CD14-positive monocyte (primary cell): ENCODE results near the gene TFDP2. TPM values are rescaled to one million over a fixed set of nuclear protein-coding genes. Genes with fewer than 3 reads are reported as not detected.
A peak's percentile ranks its signal among the peaks of the same experiment; 100 is the strongest.

Experiments used
- DNase-seq, 3 donors: peaks; one replicate each; pipeline ENCODE4 v3.0.0-alpha.2; 2011 to 2022
- H2AFZ ChIP-seq: 2 replicates; pipeline ENCODE4 v1.6.0; 2012; ENCODE audit warnings: mild to moderate bottlenecking, low read depth, low read length, inconsistent platforms; ENCODE audit not compliant: insufficient read depth, poor library complexity, severe bottlenecking
- H3K27ac ChIP-seq, 2 donors: 1 replicate in 1 of 2; 2 replicates in 1 of 2; pipeline ENCODE4 v1.5.1; 2012 to 2013; ENCODE audit warnings: low read length in 2 of 2, control low read depth in 1 of 2, inconsistent platforms in 1 of 2, low read depth in 1 of 2, mild to moderate bottlenecking in 1 of 2
- H3K27me3 ChIP-seq, 2 donors: one replicate each; pipeline versions ENCODE4 v1.6.0 to v1.6.1; 2011 to 2013; ENCODE audit warnings: low read length in 2 of 2; ENCODE audit not compliant: control insufficient read depth in 2 of 2, insufficient read depth in 2 of 2
- H3K36me3 ChIP-seq, 2 donors: replicated peaks in 1 of 2; 1 replicate in 1 of 2; 2 replicates in 1 of 2; pipeline versions ENCODE4 v1.5.1 to v1.6.1; 2012 to 2013; ENCODE audit warnings: low read length in 2 of 2, control low read depth in 1 of 2, inconsistent platforms in 1 of 2, mild to moderate bottlenecking in 1 of 2; ENCODE audit not compliant: insufficient read depth in 2 of 2, control insufficient read depth in 1 of 2
- H3K4me1 ChIP-seq, 2 donors: 1 replicate in 1 of 2; 2 replicates in 1 of 2; pipeline versions ENCODE4 v1.5.1 to v1.6.1; 2012 to 2013; ENCODE audit warnings: low read length in 2 of 2, control low read depth in 1 of 2, inconsistent platforms in 1 of 2, mild to moderate bottlenecking in 1 of 2, moderate library complexity in 1 of 2; ENCODE audit not compliant: insufficient read depth in 2 of 2, control insufficient read depth in 1 of 2
- H3K4me2 ChIP-seq: replicated peaks from 2 replicates; pipeline ENCODE3; 2012; ENCODE audit warnings: low read length, moderate library complexity, mild to moderate bottlenecking; ENCODE audit not compliant: poor library complexity, severe bottlenecking; ENCODE audit errors: extremely low read depth
- H3K4me3 ChIP-seq, 3 experiments: fragments of 200-600 bp in 1 of 3; sonication (generic) in 1 of 3; replicated peaks in 1 of 3; 1 replicate in 2 of 3; 2 replicates in 1 of 3; pipeline ENCODE4 v1.5.1; 2011 to 2013; ENCODE audit warnings: low read length in 3 of 3, mild to moderate bottlenecking in 3 of 3, control low read depth in 2 of 3, low read depth in 2 of 3, inconsistent platforms in 1 of 3, moderate library complexity in 1 of 3
- H3K79me2 ChIP-seq: 2 replicates; pipeline ENCODE4 v1.6.0; 2012; ENCODE audit warnings: mild to moderate bottlenecking, control low read depth, inconsistent platforms, low read length, moderate library complexity; ENCODE audit not compliant: insufficient read depth
- H3K9ac ChIP-seq: 2 replicates; pipeline ENCODE4 v1.6.0; 2017; ENCODE audit warnings: low read length, mild to moderate bottlenecking; ENCODE audit not compliant: insufficient read depth, poor library complexity, severe bottlenecking
- H3K9me3 ChIP-seq, 2 donors: replicated peaks in 1 of 2; 1 replicate in 1 of 2; 2 replicates in 1 of 2; pipeline versions ENCODE4 v1.5.1 to v1.6.1; 2012 to 2013; ENCODE audit warnings: low read length in 2 of 2, control low read depth in 1 of 2; ENCODE audit not compliant: control insufficient read depth in 1 of 2, insufficient read depth in 1 of 2
- H4K20me1 ChIP-seq: 2 replicates; pipeline ENCODE4 v1.6.0; 2012; ENCODE audit warnings: mild to moderate bottlenecking, low read length, control low read depth, moderate library complexity; ENCODE audit not compliant: insufficient read depth
- H3K27ac Mint-ChIP-seq, 7 donors: one replicate each; pipeline ENCODE4 v1.8.0; 2020; ENCODE audit warnings: mild to moderate bottlenecking in 7 of 7, mixed read lengths in 7 of 7, moderate library complexity in 6 of 7, inconsistent platforms in 2 of 7
- H3K27me3 Mint-ChIP-seq, 3 donors: one replicate each; pipeline ENCODE4 v1.8.0; 2021 to 2022; ENCODE audit warnings: low read depth in 3 of 3, mild to moderate bottlenecking in 3 of 3, mixed read lengths in 3 of 3, moderate library complexity in 3 of 3, inconsistent platforms in 1 of 3
- H3K36me3 Mint-ChIP-seq, 2 donors: one replicate each; pipeline ENCODE4 v1.8.0; 2020; ENCODE audit warnings: mixed read lengths in 2 of 2, inconsistent platforms in 1 of 2, mild to moderate bottlenecking in 1 of 2
- H3K4me1 Mint-ChIP-seq: one replicate; pipeline ENCODE4 v1.8.0; 2020; ENCODE audit warnings: mild to moderate bottlenecking, mixed read lengths
- H3K4me3 Mint-ChIP-seq, 2 donors: one replicate each; pipeline ENCODE4 v1.8.0; 2020; ENCODE audit warnings: mild to moderate bottlenecking in 2 of 2, mixed read lengths in 2 of 2, moderate library complexity in 1 of 2
- H3K9me3 Mint-ChIP-seq, 7 donors: one replicate each; pipeline ENCODE4 v1.8.0; 2020 to 2022; ENCODE audit warnings: mixed read lengths in 7 of 7, mild to moderate bottlenecking in 6 of 7, moderate library complexity in 6 of 7, inconsistent platforms in 2 of 7
- WGBS: methylation state at CpG from one replicate; pipeline ENCODE4 v1.1.5; 2013; ENCODE audit warnings: missing lambda C conversion rate; ENCODE audit not compliant: insufficient coverage; 5-methylcytosine and 5-hydroxymethylcytosine counted together
- intact Hi-C, 2 donors: fragments of 100-400 bp; cut with micrococcal nuclease; formaldehyde crosslinking; loops; one replicate each; pipeline versions ENCODE4 v1.15.0 to v1.15.1; 2023
- polyA plus RNA-seq, 3 donors: library from polyadenylated mRNA; depleted of rRNA in 1 of 3; unstranded in 2 of 3; stranded (reverse) in 1 of 3; fragments of 300-500 nt in 2 of 3; fragments of >200 nt in 1 of 3; fragmentation: Illumina TruSeq in 2 of 3; gene quantifications; 1 replicate in 2 of 3; 2 replicates in 1 of 3; pipeline ENCODE4 v1.2.3, GENCODE V29; 2012 to 2021
- TF ChIP-seq, protein P1 (sequence below): fragments of 200-600 bp; IDR thresholded peaks from one replicate; pipeline ENCODE4 v1.8.0; 2022; ENCODE audit warnings: antibody characterized with exemption, mild to moderate bottlenecking

Gene TFDP2
- polyA plus RNA-seq, 3 donors = 1.1 to 3.5 (median 1.7) TPM

DNA sequence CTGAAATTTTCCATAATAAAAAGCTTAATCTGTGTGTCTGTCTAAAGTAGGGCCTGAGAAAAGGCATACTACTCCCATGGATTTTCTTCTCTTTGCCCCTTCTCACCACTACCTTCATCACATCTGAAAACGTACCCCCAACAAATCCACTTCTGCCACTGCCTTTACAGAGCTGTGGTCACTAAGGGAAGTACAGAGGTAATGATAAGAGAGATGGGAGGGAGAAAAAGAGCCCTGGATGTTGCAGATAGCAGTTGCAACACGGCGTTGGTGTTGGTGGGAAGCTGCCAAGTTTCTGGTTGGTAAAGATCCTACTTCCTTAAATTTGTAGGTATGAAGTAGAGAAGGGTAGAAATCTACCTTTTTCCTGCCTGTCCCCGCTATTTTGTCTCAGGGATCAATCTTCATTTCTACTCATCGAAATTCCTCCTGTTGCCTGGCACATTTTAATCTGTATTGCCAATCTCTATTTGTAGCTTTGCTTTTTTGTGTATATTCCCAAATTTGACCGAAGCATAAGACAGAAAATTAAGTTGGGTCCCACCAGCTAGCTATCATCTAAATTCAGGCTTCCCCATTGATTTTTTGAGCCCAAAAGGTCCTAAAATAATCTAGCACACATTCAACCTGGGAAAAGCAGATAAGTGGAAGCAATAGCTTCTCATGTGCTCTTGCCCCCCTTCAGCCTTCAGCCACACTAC lies 102.9 kb downstream of the TFDP2 start:
- no peaks in the 10 kb centered on the region for H3K27me3 ChIP-seq
- H3K79me2 ChIP-seq = no peaks in the 10 kb centered on the region
- Mint-ChIP-seq H3K4me1 (peaks cover 10% of the 10 kb centered on the region), H3K27me3 (no peaks in the 10 kb centered on the region), H3K36me3 (no peaks in the 10 kb centered on the region), H3K27ac (no peak overlapping the region), H3K4me3 (no peak overlapping the region), H3K9me3 (peaks cover 2 to 20% (median 8%) of the 10 kb centered on the region in 7 donors)
- peaks cover 6 to 8% of the 10 kb centered on the region in 2 donors for H3K4me1 ChIP-seq
- WGBS = no CpG with 5 or more reads among the region's 6 CpGs
- peaks cover 0 to 5% of the 10 kb centered on the region in 2 donors for H3K9me3 ChIP-seq
- intact Hi-C loops = no loop called here
- peak overlapping the region; percentile 9 for H3K4me2 ChIP-seq
- H2AFZ ChIP-seq = no peak overlapping the region
- H4K20me1 ChIP-seq = no peaks in the 10 kb centered on the region
- H3K4me3 ChIP-seq = no peak overlapping the region
- H3K9ac ChIP-seq = no peak overlapping the region
- peak in 2 of 3 donors; percentile 11 to 19 for DNase-seq
- no peak overlapping the region for H3K27ac ChIP-seq
- TF ChIP-seq, protein P1, sequence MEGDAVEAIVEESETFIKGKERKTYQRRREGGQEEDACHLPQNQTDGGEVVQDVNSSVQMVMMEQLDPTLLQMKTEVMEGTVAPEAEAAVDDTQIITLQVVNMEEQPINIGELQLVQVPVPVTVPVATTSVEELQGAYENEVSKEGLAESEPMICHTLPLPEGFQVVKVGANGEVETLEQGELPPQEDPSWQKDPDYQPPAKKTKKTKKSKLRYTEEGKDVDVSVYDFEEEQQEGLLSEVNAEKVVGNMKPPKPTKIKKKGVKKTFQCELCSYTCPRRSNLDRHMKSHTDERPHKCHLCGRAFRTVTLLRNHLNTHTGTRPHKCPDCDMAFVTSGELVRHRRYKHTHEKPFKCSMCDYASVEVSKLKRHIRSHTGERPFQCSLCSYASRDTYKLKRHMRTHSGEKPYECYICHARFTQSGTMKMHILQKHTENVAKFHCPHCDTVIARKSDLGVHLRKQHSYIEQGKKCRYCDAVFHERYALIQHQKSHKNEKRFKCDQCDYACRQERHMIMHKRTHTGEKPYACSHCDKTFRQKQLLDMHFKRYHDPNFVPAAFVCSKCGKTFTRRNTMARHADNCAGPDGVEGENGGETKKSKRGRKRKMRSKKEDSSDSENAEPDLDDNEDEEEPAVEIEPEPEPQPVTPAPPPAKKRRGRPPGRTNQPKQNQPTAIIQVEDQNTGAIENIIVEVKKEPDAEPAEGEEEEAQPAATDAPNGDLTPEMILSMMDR = no peak
- H3K36me3 ChIP-seq = no peaks in the 10 kb centered on the region

DNA sequence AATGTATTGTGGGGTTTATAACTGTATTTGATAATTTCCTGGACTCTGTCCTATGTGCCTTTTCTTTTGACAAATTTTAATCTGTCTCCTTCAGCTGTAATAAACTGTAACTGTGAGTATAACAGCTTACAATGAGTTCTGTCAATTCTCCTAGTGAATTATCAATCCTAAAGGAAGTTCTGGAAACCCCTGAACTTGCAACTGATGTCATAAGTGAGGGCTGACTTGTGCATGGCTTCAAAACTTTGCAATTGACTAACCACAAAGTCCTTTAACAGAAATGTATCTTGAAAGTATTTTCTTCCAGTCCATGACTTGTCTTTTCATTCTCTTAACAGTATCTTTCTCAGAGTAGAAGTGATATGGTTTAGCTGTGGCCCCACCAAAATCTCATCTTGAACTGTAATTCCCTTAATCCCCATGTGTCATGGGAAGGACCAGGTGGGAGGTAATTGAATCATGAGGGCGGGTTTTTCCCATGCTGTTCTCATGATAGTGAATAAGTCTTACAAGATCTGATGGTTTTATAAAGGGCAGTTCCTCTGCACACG lies 108.3 kb downstream of the TFDP2 start:
- Histone ChIP-seq H3K9ac (no peak overlapping the region), H3K27me3 (no peaks in the 10 kb centered on the region), H3K4me2 (no peak overlapping the region), H3K36me3 (no peaks in the 10 kb centered on the region), H3K4me3 (no peak overlapping the region), H3K27ac (no peak overlapping the region), H3K9me3 (peaks cover 0 to 5% of the 10 kb centered on the region in 2 donors), H3K79me2 (no peaks in the 10 kb centered on the region), H2AFZ (no peak overlapping the region), H3K4me1 (peaks cover 0 to under 1% of the 10 kb centered on the region in 2 donors), H4K20me1 (no peaks in the 10 kb centered on the region)
- H3K4me3 Mint-ChIP-seq = no peak overlapping the region
- H3K9me3 Mint-ChIP-seq = peaks cover 3 to 20% (median 7%) of the 10 kb centered on the region in 7 donors
- TF ChIP-seq, protein P1 = no peak
- H3K27ac Mint-ChIP-seq = no peak overlapping the region
- no peaks in the 10 kb centered on the region for H3K36me3 Mint-ChIP-seq
- peaks cover 2% of the 10 kb centered on the region for H3K4me1 Mint-ChIP-seq
- peaks cover 0 to 4% (median 0%) of the 10 kb centered on the region in 3 donors for H3K27me3 Mint-ChIP-seq
- DNase-seq = no peak
- intact Hi-C loops = no loop called here
- WGBS = no CpG with 5 or more reads among the region's 2 CpGs
